Measurements from ENCODE around the gene ARHGEF4.

The ARHGEF4 gene

DNA sequence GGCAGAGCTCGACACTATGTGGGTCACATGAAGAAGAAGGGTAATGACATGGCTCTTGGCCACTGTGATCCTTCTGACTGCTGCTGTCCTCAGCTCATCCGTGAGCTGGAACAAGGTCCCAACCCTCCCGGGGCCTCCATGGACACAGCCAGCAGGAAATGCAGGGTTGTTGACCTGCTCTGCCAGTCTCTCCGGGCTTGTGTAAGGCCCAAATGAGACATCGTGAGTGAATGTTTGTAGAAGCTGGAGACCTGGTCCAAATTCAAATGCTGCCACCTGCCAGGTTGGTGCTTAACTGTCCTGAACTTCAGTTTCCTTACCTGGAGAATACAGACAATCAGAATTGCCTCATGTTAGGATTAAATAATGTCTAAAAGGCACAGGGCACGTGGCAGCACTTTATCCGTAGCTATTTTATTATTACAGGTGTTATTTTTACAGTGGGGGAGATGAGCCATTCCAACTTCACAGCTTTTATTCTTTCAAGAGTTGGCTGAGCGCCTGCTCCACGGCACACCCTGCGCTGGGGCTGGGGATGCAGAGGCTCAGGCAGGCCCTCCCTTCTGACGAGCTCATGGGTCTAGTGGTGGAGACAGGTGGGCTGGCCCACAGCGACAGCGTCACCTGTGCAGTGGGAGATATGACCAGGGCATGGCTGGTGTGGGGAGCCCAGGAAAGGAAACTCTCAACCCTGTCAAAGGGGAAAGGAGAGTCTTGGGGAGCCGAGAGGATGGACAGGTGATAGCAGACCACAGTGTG lies 15.1 kb downstream of the ARHGEF4 start:
- no peak for DNase-seq

DNA sequence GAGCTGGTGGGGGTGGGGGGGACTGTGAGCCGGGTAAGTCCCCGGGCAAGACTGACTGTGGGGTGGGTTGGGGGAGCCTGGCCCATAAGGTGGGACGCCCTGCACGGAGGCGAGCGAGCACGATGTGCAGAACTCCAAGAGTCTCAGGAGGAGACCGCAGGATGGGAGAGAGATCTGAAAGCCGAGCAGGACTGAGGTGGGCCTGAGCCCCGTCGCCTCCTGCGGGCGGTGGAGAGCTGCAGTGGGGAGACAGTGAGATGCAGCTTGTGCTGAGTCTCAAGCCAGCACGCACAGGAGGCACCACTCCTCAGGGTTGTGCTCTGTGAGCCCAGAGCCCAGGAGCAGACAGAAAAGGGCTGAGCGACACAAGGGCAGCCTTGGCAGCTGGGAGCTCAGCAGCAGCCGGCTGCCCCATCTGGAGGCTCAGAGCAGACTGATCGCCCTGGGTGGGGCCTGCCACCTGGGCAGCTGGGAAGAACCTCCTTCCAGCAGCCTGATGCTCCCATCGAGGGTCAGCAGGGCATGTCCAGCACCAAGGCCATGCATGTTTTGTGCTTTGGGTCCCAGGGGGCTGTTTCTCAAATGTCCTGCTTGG lies 15.9 kb downstream of the ARHGEF4 start:
- no peak for DNase-seq

DNA sequence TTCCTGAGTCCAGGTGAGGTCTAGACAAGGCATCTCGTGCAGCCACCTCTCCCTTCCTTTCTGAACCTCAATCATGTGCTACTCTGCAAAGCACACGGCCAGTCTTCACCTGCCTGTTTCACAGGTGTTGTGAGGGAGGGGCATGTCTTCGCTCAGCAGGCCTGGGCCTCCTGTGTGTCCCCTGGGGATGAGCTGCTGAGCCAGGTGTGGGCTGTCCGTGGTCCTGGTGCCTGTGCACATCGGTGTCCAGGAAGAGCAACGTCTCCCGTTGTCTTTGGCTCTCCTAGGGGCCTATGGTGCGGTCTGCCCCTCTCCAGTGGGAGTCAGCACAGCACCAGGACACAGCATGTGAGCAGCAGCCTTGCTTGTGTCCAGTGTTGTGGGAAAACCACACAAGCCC lies 16.7 kb downstream of the ARHGEF4 start:
- DNase-seq = no peak

DNA sequence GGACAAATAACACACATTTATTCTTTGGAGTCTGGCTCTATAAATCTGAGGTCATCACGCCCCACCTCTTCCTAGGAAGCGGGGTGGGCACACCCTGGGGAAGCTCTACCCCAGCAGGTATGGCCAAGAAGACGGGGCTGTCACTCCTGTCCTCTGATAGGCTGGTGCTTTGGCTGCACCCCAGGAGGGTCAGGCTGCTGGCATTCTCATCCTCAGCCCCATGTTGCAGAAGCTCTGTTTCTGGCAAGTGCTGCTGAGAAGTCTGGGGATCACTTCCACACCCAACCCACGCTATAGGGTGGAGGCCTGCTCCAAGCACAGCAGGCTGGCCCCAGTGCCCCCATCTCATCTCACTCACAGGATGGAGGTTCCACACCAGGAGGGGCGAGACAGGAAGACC lies 17.6 kb downstream of the ARHGEF4 start:
- no peak for DNase-seq

DNA sequence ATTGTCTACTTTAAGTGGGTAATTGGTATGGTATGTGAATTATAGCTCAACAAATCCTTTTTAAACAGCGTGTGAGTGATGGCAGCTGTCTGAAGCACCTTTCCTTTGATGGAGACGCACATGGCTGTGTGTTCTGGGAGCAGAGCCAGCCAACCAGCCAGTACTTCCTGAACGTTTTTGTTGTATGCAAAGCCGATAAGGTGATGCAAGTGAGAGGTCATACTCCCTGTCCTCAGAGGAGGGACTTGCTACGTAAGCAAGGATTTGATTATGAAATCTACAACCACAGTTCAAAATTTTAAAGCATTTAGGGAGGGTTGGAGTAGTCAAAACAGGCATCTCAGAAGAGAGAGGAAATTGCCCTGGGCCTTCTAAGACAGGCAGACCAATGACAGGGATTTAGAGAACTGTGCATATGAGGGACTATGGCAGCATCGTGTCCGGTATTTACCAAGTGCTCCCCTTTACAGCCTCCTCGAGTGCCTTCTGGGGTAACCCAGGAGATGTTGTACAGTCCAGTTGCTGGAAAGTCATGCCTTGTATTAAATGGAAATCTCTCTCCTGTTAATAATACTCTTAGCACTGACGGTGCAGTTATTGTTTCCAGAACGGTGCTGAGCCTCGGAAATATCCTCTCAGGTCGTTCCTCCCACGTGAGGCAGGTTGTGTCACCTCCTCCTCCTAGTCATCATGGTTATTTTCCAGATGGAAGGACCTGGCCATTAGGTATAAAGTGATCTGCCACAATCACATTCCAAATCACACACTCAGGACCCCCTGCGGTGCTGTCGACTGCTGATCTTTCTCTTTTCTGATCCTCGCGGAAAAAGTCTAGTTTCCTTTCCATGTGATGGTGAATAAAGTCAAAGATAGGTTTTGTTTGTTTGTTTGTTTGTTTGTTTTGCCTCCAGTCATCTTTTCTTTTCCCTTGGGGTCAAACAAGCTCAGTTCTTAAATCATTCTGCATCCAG lies 28.4 kb downstream of the ARHGEF4 start:
- peak; percentile 88 for DNase-seq

DNA sequence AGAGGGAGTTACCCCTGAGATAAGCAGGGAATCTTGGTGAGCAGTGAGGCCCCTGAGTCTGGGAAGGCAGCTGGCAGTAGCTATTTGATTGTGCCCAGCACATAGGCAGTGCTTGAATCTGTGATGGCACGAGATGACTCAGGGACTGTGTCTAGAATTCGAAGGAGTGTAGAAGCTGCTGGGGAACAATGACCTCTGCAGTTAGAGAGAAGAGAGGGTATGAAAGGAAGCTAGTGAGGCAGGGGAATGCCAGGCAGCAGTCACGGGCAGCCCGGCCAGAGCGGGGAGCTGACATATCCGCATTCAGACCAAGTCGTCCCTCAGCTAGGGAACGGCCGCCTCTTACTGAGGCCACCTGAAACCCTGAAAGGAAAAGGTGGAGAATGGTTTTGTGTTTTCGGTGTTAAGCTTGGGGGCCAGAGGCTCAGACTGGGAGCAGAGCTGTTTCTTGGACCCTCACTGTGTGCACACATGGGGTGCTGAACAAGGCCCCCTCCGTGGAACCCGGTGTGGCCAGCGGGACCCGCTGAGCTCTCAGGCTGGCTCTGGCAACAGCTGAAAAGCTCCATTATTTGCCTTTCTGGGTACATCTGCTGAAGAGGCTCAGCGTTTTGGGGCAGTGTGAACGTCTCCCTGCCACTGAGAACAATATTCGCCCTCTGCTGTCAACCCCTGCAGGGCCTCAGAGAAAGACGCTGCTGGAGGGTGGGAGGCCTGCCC lies 32.9 kb downstream of the ARHGEF4 start:
- DNase-seq = no peak

DNA sequence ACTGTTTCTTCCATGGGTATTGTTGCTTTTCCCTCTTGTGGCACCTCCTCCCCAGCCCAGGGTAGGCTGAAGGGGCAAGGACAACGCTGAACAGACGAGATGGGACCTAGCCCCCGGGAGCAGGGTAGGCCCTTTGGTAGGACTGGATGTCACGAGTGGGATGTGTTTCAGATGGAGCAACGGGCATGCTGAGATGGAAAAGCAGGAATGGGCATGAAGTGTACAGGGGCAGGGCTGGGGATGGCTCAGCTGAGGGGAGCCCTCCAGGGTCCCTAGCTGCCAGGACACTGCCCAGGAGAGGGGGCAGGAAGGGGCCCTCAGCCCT lies 33.4 kb downstream of the ARHGEF4 start:
- no peak for DNase-seq

DNA sequence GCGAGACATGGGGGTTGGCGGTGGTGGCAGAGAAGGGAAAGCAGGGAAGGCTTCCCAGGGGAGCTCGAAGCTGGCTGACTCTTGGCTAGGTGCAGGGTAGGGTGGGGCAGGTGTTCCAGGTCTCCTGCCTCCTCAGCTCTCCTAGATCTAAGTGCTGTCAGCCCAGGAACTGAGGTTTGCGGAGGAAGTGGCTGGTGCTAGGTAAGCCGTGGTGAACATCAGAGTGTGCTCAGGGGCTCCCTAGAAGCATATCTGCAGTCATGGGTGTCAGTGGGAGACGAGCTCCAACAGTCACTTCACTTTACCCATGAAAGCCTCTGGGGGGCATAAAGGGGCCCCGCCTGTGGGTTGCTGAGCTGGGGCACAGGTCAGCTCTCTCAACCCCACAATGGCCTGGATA lies 34.1 kb downstream of the ARHGEF4 start:
- no peak for DNase-seq

DNA sequence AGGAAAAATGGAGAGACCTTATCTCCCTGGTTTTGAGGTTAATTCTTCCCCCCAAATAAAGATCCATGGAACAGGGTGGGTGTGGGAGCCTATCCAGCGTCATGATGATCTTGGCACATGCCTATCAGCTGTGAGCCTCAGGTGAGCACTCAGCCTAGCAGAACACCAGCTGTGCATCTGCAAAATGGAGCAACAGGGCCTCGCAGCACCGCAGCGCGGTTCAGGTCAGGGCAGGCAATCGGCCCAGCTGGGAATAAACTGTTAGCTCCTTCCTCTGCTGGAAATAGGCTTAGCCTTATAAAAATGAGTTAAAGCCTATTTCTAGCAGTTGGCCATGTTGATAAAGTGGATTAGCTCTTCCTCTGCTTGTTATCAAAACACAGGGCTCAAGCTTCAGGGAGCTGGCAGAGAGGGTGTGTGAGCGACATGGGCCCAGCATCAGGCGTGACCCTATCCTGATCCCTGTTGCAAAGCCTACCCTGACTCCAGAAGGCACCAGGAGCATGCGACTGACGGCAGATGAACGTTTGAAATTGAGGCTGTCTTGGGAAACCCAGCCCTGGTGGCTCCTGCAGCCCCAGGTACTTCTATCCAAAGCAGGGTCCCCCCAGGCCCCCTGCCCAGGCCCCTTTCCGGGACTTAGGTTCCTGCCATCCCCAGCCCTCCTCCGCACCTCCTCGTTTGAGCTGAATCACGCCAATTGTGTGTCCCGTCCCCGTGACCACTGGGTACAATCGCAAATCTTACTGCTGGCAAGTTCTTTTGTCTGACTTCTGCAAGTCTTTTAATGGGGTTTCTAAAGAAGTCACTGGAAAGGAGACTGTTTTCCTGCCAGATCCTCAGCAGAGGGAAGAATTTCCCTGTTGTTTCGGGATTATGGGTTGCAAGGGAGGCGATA lies 35.4 kb downstream of the ARHGEF4 start:
- no peak for DNase-seq

DNA sequence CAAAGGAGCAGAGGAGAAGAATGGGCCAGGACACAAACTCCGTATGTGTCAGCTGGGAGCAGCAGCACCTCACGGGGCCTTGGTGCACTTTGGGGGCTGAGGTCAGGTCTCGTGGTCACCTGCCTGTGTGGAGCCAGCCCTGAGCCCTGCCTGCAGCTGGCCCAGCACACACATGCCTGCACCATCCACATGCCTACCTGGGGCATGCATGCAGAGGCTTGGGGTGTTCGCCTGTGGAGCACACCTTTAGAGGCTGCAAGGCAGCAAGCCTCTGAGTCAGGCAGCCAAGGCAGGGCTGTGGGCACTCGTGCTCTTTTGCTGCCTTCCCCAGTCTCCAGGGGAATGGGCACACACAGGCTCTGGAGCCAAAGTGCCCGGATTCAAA lies 36.0 kb downstream of the ARHGEF4 start:
- no peak for DNase-seq

DNA sequence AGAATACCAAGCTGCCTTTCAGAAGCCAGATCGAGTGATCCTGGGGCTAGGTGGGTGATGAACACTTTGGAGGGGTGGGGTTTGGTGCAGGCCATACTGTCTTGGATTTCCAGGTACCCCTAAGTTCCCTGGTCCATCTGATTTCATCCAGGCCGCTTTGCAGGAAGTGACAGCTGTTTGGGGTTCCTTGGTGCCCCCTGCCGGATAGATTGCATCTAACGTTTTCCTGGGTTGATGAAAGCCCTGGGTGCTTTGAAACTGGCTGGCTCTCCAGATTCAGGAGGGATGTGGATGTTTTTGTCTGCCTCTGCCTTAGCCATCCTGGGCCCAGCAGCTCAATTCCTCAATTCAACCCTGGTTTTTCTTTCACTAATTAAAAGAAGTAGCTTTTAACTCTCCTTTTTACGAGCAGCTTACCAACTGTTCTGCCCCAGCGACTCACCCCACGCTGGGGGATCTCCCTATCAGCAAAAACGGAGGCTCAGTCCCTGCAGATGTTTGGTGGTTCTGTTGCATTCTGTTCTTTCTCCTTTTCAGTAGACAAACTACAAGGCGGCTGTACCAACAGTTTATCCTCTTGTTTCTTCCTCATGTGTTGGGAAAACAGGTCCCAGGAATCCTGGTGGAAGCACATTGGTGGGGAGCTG lies 37.1 kb downstream of the ARHGEF4 start:
- DNase-seq = peak; percentile 65

DNA sequence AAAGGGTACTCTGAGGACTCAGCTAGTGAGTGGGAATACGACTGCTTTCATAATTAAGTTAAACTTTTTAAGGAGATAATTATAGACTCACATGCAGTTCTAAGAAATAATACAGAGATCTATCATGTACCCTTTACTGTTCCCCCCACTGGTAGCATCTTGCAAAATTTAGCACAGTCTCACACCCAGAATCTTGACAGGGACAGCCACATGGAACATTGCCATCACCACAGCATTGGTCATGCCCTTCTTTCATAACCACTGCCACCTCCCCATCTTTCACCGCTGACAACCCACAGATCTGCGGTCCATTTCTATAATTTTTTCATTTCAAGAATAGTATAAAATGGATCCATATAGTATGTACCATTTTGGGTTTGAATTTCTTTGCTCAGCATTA lies 37.8 kb downstream of the ARHGEF4 start:
- no peak for DNase-seq

DNA sequence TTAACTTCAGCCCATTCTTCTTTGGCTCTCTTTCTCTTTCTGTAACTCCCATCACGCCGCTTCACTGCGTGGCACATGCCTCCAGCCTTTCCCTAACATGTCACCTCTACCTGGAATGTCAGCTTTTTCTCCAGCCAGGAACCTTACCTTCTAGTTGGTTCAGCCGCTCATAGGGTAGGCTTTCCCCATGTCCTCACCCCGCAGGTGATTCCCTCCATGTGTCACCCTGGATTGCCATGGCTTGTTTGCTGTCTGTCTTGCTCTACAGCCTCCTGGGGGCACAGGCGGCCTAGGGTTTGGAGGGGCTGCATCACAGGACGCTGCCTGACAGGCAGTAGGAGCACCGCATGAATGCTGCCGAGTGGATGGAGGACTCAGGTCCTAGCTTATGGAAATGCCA lies 39.2 kb downstream of the ARHGEF4 start:
- DNase-seq = no peak

DNA sequence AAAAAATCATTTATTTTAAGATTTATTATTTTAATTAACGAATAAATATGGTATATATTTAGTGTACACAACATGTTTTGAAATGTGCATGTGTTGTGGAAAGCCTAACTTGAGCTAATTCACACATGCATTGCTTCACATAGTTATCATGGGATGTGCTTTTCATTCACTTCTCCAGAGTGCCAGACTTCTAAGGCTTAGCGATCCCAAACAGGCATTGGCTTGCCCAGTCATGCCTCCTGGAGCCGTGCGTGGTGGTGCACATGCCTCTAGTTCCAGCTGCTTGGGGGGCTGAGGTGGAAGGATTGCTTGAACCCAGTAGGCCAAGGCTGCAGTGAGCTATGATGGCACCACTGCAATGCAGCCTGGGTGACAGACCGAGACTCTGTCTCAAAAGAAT lies 40.5 kb downstream of the ARHGEF4 start:
- no peak for DNase-seq

DNA sequence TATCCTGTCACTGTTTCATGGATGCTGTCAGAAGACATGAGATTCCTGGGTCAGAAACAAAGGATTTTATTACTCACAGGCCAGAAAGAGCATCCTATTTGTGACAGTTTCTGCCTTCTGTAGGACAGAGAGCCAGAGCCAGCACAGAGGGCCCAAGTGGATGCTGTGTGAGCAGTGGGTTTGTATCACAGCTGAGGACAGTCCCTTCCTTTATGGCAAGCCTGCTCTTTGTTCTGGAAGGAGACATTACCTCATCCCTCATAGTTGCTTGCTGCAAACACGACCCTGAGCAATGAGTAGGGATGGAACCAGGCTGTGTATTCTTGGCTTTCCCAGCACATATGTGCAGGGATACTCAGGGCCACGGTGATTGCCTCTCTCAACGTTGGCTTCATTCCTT lies 41.6 kb downstream of the ARHGEF4 start:
- no peak for DNase-seq

DNA sequence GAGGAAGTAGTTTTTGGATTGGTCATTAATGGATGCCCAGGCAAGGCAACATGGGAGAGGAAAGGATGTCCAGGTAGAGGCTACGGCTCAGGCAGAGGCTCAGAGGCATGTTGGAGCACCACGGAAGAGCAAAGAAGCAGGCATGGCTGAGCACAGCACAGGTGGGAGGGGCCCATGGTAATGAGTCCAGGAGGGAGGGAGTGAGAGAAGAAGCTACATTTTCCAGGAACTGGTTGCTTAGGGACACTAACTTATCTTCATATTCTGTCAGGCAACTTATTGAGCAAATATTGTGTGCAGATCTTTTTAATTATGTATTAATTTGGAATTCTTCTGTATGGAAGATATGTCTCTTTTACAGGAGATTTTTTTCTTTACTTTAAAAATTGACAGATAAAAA lies 42.2 kb downstream of the ARHGEF4 start:
- DNase-seq = no peak

DNA sequence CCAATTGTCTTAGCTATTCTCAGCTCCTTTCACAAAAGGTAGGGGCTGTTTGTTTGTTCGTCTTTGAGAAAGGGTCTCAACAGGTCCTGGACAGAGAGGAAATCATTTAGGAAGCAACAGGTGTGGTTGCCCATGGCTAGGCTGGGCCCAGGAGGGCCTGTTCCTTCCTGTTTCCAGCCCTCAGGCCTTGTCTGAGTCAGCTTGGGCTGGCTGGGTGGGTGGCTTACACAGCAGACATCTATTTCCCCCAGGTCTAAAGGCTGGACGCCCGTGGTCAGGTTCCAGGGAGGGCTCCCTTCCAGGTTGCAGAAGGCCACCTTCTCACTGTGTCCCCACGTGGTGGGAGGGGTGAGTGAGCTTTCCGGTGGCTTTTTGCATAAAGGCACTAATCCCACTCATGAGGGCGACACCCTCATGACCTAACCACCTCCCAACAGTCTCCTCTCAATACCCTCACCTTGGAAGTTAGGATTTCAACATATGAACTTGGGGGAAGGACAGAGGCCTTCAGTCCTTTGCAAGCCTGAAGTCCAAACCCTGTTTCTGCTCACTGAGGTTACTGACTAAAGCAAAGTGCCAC lies 45.5 kb downstream of the ARHGEF4 start:
- DNase-seq = no peak

DNA sequence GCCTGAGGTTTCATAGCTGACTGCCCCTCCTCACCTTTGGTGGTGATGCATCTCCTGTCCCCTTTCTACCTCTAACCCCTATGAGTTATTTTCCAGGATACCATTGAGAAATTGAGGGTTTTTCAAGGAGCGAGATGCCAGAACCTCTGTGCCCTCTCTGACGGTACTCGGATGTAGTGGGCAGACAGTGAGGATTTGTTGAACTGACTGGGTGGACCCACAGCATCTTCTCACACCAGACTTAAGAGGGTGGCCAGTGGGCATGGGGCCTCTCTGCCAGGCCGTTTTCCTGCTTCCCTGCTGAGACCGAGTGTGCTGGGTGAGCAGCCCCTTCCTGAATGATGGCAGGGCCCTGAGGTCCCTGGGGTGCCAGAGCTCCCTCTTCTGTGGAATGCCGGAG lies 46.3 kb downstream of the ARHGEF4 start:
- no peak for DNase-seq

DNA sequence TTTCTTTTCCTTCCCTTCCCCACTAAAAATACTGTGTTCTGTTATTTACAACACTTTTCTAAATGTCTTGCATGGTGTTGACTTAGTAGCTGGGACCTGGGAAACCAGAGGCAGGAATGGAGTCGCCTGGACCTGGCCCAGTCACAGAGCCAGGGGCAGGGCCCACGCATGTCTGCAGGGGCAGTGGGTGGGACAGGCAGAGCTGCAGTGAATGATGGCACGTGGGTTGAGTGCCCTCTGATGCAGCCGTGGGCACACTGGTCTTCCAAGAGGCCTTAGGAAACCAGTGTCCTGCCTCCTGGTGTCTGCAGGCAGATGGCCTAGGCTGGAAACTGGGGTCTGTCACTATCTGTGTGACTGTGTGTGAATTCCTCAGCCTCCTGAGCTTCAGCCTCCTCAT lies 46.8 kb downstream of the ARHGEF4 start:
- DNase-seq = no peak

DNA sequence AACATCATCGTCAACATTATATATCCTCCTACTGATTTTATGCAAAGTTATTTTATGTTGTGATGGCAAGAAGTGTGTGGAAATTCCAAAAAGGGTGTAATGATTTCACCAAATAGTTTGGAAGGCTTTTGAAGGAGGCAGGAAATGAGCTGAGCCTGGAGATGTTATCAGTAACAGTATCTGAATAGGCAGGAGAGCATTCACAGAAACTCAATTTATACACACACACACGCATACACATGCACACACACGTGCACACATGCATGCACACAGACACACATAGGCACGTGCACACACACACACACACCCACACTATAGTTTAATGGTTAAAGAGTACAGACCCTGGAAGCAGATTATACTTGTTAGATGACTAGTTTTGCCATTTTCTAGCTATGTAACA lies 47.3 kb downstream of the ARHGEF4 start:
- DNase-seq = no peak

DNA sequence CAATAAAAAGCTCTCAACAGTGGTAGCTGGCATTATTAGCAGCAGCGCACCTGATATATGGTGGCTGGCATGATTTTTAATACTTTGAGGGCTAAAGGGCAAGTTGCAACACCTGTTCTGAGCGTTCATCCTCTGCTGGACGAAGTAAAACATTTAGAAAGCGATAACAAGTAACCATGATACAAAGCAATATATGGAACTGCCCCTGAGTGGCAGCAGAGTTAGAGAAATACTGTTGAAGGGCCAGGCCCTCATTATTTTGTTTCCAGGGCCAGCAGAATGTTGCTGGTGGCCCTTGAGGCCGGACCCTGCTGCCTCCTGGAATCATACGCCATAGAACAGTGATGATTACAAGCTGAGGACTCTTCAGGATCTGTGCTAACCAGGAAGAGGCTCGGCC lies 47.8 kb downstream of the ARHGEF4 start:
- DNase-seq = no peak
